Measurements from ENCODE around the gene KDM4B. TPM values are rescaled to one million over a fixed set of nuclear protein-coding genes. Genes with fewer than 3 reads are reported as not detected.

KDM4B gene
- total and polyA plus RNA-seq, 9 of the 15 experiments (the other 6 are each of a cell fraction or from before 2014, with no cell fraction given), result 0.21 to 29.9 (median 7.3) TPM

DNA sequence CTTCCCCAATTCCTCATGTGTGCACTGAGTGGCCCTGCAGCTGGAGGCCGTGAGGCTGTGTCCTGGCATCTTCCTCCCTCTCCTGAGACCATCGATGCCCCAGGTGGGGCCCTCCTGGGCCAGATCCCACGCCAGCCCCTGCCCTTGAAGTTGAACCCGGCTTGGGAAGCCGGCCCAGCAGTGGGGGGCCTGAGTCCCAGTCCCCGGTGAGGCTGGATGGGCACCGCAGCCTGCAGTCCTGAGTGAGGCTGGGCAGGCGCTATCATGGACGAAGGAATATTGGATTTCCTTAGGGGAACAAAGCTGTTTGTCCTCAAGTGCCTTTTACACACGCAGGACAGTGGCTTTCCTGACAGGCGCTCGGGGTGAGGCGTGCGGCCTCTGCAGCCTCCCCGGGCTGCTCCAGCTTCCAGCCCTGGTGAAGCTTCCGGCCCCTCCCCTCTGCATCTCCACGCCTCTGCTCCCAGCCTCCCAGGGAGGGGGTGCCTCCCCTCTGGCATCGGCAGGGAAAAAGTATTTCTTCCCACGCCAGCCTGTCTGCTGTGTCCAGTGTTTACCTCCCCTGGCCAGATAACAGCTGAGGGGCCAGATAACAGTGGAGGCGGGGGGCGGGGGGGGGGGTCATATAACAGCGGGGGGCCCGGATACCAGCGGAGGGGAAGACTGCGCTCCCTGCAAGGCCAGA, 159.5 kb downstream of the KDM4B start (continued):
- TF ChIP-seq, protein P1, sequence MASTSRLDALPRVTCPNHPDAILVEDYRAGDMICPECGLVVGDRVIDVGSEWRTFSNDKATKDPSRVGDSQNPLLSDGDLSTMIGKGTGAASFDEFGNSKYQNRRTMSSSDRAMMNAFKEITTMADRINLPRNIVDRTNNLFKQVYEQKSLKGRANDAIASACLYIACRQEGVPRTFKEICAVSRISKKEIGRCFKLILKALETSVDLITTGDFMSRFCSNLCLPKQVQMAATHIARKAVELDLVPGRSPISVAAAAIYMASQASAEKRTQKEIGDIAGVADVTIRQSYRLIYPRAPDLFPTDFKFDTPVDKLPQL (IDR thresholded peaks at IDR 0.05; ENCODE audit: extremely low read depth, insufficient read length), result no peak
- TF ChIP-seq U2AF1 (optimal IDR thresholded peaks at IDR 0.05; ENCODE audit: low read depth, low read length) (no peak), CBX5 (IDR thresholded peaks at IDR 0.05; ENCODE audit: borderline replicate concordance, low read depth) (no peak), ZKSCAN8 (CRISPR knock-in tag; IDR thresholded peaks at IDR 0.05) (peak; percentile 56; the same call in 1 of the 2 replicates), CXXC5 (CRISPR knock-in tag; IDR thresholded peaks at IDR 0.05) (peak; percentile 51; the same call in 1 of the 2 replicates), ZC3H8 (IDR thresholded peaks at IDR 0.05) (no peak), KLF10 (CRISPR knock-in tag; IDR thresholded peaks at IDR 0.05) (no peak), PPARD (CRISPR knock-in tag; IDR thresholded peaks at IDR 0.05) (no peak), RHOXF2B (CRISPR knock-in tag; conservative IDR thresholded peaks at IDR 0.05) (no peak)
- TF ChIP-seq, protein P2, sequence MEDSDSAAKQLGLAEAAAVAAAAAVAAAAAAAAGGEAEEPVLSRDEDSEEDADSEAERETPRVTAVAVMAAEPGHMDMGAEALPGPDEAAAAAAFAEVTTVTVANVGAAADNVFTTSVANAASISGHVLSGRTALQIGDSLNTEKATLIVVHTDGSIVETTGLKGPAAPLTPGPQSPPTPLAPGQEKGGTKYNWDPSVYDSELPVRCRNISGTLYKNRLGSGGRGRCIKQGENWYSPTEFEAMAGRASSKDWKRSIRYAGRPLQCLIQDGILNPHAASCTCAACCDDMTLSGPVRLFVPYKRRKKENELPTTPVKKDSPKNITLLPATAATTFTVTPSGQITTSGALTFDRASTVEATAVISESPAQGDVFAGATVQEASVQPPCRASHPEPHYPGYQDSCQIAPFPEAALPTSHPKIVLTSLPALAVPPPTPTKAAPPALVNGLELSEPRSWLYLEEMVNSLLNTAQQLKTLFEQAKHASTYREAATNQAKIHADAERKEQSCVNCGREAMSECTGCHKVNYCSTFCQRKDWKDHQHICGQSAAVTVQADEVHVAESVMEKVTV (CRISPR knock-in tag; IDR thresholded peaks at IDR 0.05), result no peak
- TF ChIP-seq, protein P3, sequence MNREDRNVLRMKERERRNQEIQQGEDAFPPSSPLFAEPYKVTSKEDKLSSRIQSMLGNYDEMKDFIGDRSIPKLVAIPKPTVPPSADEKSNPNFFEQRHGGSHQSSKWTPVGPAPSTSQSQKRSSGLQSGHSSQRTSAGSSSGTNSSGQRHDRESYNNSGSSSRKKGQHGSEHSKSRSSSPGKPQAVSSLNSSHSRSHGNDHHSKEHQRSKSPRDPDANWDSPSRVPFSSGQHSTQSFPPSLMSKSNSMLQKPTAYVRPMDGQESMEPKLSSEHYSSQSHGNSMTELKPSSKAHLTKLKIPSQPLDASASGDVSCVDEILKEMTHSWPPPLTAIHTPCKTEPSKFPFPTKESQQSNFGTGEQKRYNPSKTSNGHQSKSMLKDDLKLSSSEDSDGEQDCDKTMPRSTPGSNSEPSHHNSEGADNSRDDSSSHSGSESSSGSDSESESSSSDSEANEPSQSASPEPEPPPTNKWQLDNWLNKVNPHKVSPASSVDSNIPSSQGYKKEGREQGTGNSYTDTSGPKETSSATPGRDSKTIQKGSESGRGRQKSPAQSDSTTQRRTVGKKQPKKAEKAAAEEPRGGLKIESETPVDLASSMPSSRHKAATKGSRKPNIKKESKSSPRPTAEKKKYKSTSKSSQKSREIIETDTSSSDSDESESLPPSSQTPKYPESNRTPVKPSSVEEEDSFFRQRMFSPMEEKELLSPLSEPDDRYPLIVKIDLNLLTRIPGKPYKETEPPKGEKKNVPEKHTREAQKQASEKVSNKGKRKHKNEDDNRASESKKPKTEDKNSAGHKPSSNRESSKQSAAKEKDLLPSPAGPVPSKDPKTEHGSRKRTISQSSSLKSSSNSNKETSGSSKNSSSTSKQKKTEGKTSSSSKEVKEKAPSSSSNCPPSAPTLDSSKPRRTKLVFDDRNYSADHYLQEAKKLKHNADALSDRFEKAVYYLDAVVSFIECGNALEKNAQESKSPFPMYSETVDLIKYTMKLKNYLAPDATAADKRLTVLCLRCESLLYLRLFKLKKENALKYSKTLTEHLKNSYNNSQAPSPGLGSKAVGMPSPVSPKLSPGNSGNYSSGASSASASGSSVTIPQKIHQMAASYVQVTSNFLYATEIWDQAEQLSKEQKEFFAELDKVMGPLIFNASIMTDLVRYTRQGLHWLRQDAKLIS (CRISPR knock-in tag; IDR thresholded peaks at IDR 0.05), result no peak
- TF ChIP-seq, protein P4, sequence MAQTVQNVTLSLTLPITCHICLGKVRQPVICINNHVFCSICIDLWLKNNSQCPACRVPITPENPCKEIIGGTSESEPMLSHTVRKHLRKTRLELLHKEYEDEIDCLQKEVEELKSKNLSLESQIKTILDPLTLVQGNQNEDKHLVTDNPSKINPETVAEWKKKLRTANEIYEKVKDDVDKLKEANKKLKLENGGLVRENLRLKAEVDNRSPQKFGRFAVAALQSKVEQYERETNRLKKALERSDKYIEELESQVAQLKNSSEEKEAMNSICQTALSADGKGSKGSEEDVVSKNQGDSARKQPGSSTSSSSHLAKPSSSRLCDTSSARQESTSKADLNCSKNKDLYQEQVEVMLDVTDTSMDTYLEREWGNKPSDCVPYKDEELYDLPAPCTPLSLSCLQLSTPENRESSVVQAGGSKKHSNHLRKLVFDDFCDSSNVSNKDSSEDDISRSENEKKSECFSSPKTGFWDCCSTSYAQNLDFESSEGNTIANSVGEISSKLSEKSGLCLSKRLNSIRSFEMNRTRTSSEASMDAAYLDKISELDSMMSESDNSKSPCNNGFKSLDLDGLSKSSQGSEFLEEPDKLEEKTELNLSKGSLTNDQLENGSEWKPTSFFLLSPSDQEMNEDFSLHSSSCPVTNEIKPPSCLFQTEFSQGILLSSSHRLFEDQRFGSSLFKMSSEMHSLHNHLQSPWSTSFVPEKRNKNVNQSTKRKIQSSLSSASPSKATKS (CRISPR knock-in tag; IDR thresholded peaks at IDR 0.05), result no peak
- TF ChIP-seq, protein P5, sequence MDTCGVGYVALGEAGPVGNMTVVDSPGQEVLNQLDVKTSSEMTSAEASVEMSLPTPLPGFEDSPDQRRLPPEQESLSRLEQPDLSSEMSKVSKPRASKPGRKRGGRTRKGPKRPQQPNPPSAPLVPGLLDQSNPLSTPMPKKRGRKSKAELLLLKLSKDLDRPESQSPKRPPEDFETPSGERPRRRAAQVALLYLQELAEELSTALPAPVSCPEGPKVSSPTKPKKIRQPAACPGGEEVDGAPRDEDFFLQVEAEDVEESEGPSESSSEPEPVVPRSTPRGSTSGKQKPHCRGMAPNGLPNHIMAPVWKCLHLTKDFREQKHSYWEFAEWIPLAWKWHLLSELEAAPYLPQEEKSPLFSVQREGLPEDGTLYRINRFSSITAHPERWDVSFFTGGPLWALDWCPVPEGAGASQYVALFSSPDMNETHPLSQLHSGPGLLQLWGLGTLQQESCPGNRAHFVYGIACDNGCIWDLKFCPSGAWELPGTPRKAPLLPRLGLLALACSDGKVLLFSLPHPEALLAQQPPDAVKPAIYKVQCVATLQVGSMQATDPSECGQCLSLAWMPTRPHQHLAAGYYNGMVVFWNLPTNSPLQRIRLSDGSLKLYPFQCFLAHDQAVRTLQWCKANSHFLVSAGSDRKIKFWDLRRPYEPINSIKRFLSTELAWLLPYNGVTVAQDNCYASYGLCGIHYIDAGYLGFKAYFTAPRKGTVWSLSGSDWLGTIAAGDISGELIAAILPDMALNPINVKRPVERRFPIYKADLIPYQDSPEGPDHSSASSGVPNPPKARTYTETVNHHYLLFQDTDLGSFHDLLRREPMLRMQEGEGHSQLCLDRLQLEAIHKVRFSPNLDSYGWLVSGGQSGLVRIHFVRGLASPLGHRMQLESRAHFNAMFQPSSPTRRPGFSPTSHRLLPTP (IDR thresholded peaks at IDR 0.05; ENCODE audit: borderline replicate concordance, extremely low read depth, insufficient read length), result no peak
